PC-9 (cell line): Measurements from ENCODE around the gene TP53TG5.

ENCODE experiments used
- EZH2 ChIP-seq: fragments of 200-600 bp; sonication (generic); IDR thresholded peaks from 2 replicates; pipeline ENCODE4 v1.8.0; 2017; ENCODE audit warnings: antibody characterized with exemption, low read depth
- TF ChIP-seq, protein P1 (sequence below): fragments of 200-600 bp; sonication (generic); conservative IDR thresholded peaks from 2 replicates; pipeline ENCODE4 v1.6.1; 2017; ENCODE audit warnings: mixed run types, antibody characterized with exemption, mild to moderate bottlenecking, moderate library complexity

DNA sequence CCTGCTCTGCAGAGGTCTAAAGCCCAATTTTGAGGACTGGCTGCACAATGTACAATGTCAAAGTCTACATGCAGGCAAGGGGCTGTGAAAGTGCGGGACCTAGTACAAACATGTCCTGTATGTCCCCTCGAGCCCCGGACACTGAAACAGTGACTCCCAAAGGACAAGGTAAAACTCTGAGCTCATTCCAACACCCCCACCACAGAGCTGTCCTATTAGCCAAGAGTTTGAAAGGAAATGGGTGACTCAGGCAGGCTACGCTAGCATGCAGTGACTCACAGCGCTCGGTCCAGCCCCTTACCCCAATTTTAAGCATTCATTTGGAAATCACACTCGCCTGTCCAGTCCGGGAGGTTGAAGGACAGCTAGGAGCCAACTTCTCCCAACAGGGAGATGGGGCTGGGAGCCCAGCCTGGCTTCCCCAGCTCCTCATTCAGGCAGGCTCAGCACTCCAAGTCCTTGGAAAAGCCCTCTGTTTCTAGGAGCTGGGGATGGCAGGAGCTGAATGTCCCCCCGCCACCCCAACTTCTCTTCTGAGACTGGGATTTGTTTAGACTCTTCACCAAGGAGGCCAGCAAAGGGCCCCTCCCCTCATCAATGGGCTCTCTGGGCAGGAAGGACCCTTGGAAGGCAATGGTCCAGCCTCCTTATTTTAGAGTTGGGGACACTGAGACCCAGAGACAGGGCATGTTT lies 33.8 kb downstream of the TP53TG5 start:
- TF ChIP-seq, protein P1, sequence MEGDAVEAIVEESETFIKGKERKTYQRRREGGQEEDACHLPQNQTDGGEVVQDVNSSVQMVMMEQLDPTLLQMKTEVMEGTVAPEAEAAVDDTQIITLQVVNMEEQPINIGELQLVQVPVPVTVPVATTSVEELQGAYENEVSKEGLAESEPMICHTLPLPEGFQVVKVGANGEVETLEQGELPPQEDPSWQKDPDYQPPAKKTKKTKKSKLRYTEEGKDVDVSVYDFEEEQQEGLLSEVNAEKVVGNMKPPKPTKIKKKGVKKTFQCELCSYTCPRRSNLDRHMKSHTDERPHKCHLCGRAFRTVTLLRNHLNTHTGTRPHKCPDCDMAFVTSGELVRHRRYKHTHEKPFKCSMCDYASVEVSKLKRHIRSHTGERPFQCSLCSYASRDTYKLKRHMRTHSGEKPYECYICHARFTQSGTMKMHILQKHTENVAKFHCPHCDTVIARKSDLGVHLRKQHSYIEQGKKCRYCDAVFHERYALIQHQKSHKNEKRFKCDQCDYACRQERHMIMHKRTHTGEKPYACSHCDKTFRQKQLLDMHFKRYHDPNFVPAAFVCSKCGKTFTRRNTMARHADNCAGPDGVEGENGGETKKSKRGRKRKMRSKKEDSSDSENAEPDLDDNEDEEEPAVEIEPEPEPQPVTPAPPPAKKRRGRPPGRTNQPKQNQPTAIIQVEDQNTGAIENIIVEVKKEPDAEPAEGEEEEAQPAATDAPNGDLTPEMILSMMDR: no peak
- no peak for TF ChIP-seq EZH2
